ENCODE data around the gene ALOX15.
"Not testable (repeated sequence)": the region's sequence is repeated elsewhere in the genome, so short reads cannot be mapped to it uniquely, and the experiment has no call there.

Gene ALOX15

GRCh38 chr17:4610656-4611055, 30.8 kb downstream of the ALOX15 start:
- DNase-seq = no peak

DNA sequence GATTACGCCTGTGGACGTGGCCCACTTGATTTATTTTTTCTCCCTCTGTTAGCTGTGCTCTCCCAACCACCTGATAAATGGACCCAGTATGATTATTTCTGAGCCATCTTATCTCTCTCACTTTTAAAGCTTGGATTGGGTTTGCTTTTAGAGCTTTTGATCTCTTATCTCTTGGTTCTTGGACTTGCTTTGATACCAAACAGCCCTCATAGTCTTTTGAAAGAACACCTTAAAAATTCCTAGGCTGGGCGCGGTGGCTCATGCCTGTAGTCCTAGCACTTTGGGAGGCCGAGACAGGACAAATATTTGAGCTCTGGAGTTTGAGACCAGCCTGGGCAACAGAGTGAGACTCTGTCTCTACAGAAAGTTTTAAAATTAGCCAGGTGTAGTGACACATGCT, 31.3 kb downstream of the ALOX15 start:
- DNase-seq = peak; percentile 71

GRCh38 chr17:4609761-4610160, 31.7 kb downstream of the ALOX15 start:
- no peak for DNase-seq

GRCh38 chr17:4607773-4608187, 33.7 kb downstream of the ALOX15 start:
- no peak for DNase-seq

DNA sequence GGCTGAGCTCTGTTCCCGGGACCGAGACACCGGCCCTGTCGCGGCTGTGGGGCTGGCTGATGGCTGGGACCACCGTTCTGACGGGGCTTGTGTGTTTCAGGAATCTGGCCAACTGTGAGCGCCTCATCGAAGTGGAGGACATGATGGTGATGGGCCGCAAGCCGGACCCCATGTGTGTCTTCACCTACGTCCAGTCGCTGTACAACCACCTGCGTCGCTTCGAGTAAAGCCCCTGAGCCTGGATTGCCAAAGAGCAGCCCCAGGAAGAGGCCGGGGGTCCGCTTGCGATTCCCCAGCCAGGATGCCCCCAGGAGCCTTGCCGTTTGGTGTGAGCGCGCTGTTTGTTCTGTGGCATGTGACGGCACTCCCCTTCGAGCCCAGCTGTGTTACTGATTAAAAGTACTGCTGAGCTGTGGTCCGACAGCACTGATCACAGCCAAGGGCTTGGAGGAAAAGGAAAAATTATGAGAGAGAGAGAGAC, 34.2 kb downstream of the ALOX15 start:
- no peak for DNase-seq

DNA sequence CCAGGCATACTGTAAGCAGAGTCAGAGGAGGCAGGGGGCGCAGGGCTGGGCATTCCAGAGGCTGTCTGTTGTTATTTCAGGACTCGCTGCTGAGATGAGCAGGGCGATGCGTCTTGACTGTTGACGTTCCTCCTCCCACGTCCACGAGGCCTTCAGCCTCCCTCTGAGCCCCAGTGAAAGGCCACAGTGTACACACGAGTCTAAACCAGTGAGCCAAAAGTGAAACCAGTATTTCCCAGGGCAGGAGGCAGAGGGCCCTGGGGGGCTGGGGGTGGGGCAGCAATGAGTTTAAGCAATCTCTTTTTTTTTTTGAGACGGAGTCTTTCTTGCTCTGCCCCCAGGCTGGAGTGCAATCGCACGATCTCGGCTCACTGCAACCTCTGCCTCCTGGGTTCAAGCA, 35.7 kb downstream of the ALOX15 start:
- peak; percentile 65 for DNase-seq

DNA sequence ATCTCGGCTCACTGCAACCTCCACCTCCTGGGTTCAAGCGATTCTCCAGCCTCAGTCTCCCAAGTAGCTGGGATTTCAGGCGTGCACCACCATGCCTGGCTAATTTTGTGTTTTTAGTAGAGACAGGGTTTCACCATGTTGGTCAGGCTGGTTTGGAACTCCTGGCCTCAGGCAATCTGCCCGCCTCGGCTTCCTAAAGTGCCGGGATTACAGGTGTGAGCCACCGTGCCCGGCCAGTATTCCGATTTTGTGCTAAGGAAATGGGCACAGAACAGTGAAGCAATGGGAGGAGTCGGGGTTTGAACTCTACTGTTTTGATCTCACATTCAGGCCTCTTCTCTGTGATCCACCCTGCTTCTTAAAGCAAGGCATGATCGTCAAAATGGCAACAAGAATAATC, 36.7 kb downstream of the ALOX15 start:
- not testable (repeated sequence) for DNase-seq

DNA sequence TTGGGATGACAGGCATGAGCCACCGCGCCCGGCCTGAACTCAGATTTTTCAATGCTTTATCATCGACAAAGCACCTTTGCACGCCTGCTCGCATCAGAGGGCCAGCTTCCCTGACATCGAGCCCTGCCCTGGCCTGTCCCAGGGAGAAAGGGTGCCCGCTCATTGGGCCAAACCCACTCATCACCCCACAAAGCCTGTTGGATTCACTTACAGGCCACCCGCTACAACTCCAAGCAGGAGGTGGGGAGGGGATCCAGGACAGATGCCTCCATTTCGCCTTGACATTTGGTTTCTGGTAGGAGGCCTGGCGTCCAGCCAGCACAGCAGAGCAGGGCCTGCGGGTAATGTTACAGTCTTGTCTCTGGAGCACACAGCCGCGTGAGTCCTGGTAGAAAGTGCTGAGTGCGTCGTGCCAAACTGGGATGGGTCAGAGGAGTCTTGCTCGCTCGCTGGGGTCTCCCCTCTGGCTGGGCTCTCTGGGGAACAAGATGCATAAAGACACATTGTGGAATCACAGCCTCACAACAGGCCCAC, 37.3 kb downstream of the ALOX15 start:
- DNase-seq = peak; percentile 61

DNA sequence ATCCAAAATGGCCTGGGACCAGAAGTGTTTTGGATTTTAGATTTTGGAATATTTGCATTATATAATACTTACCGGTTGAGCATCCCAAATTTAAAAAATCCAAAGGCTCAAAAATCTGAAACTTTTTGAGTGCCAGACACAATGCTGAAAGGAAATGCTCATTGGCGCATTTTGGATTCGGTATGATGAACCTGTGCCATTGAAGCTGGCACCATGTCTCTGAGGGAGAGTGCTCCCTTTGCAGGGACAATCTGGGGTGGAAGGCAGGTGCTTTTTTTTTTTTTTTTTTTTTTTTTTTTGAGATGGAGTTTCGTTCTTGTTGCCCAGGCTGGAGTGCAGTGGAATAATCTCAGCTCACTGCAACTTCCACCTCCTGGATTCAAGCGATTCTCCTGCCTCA, 39.4 kb downstream of the ALOX15 start:
- no peak for DNase-seq

DNA sequence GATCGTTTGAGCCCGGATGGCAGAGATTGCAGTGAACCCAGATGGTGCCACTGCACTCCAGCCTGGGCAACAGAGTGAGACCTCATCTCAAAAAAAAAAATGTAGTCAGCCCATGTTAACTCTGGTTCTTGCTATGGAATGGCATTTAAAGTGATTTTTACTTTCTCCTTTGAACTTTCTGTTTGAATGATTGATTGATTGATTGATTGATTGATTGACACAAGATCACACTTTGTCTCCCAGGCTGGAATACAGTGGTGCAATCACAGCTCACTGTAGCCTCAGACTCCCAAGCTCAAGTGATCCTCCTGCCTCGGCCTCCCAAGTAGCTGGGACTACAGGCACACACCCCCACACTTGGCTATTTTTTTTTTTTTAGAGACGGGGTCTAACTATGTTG, 40.2 kb downstream of the ALOX15 start:
- no peak for DNase-seq

DNA sequence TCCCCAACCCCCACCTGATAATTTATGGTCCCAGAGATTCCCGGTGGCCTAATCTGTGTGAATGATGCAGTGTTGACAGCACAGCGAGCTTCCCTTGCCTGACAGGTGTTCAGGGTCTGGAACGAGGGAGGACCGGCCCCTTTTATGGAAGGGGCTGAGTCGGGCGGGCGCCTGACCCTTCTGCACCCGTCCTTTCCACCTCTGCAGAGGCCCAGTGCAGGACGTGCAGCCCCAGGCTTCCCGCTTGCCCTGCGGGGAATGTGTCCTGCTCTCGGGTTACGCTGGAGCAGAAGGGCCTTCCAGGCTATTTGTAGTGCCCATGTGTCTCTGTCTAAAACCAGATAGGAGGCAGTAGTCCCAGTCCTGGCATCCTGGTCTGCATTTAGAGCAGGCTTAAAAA, 40.9 kb downstream of the ALOX15 start:
- peak; percentile 96 for DNase-seq

DNA sequence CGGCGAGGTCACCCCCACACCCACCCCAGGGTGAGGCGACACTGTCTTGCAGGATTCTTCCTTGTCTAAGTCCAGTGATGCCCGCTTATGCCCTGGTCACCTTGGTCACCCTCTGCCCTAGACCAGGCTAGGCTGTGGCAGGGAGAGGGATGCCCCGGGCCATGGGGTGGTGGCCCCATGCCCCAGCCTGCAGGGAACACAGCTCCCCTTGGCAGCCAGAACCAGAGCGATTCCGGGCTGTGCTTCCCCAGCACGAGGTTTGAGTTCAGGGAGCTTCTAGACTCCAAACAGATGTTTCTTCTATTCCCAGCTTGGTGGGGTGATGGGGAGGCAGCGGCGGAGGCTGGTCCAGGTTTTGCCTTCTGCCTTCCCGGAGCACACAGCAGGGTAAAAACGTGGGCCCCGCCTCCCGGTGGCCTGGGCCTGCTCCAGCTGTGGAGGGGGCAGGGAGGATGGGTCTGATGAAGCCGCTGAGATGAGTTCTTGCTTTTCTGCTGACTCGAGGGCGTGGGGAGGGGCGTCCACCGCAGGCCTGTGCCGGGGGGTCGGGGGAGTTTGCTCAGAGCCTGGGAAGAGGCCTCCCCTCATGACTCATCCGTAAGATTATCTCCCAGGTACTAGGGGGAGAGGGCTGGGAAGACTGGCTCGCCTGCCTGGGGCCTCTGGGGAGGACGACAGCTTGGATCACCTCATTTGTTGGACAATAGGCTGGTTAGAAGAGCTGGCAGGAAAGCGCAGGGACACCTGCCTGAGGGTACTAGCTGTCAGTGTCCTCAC, 41.8 kb downstream of the ALOX15 start:
- DNase-seq = peak; percentile 100

GRCh38 chr17:4598776-4599504, 42.5 kb downstream of the ALOX15 start:
- peak; percentile 92 for DNase-seq

GRCh38 chr17:4597975-4598374, 43.5 kb downstream of the ALOX15 start:
- DNase-seq = peak; percentile 67

GRCh38 chr17:4596636-4597380, 44.7 kb downstream of the ALOX15 start:
- DNase-seq = no peak

DNA sequence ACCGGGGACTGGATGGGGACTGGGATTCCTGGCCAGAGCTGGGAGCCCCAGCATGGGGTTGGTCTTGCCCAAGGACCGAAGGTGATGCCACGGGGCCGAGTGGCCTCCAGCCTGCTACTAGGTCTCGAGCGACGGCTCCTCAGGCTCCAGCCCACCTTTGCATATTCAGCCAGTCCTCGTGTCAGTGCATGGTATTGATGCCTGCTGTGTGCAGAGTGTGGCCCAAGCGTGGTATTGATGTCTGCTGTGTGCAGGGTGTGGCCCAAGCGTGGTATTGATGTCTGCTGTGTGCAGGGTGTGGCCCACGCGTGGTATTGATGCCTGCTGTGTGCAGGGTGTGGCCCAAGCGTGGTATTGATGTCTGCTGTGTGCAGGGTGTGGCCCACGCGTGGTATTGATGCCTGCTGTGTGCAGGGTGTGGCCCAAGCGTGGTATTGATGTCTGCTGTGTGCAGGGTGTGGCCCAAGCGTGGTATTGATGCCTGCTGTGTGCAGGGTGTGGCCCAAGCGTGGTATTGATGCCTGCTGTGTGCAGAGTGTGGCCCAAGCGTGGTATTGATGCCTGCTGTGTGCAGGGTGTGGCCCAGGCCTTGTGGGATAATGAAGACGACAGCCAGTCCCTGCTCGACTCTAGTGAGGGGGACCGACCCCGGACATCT, 45.7 kb downstream of the ALOX15 start:
- not testable (repeated sequence) for DNase-seq

GRCh38 chr17:4594931-4595684, 46.4 kb downstream of the ALOX15 start:
- peak; percentile 84 for DNase-seq

DNA sequence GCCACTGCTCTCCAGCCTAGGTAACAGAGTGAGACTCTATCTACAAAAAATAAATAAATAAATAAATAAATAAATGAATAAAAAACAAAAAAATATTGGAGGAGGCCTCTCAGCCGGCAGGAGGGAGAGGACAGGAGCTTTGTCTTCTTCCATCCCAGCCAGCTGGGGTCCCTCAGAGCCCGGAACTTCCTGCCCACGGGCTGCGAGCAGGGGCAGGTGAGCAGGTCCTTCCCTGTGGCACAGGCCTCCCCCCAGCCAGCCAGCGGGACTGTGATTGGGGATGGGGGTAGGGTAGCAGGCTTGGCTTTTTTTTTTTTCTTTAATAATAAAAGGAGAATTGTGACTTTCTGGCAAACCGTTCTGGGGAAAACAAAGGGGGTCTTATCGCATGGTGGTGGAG, 47.1 kb downstream of the ALOX15 start:
- DNase-seq = no peak

DNA sequence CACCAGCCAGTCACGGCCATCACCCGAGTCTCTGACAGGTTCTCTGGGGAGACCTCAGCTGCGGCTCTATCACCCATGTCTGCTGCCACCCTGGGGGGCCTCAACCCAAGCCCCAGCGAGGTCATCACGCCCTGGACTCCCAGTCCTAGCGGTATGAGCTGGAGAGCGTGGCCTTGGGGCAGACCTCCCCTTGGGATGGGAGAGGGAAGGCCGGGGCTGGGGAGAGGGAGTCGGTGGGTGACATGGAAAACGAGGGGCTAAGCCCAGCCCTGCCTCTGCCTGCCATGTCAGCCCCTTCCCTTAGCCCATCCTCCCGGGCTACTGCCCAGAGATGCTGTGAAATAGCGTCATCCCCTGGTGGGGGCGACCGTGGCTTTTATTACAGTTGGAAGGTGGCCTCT, 48.5 kb downstream of the ALOX15 start:
- no peak for DNase-seq

GRCh38 chr17:4592240-4593005, 49.1 kb downstream of the ALOX15 start:
- no peak for DNase-seq

DNA sequence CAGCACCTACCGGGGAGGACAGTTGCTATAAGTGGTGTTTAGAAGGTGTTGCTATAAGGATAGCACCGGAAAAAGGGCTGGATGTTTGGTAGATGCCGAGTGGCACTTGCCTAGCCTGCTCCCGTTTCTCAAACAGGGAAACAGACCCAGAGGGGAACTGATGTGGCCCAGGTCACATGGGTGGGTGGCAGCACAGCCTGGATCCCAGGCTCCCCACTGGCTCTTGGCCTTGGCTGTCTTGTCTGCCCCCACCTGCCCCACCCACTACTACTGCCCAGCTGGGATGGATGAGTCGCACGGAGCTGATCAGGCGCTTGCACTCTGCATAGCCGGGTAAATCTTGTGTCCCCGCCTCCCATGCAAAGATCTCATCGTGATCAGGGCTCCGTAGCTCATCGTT, 49.9 kb downstream of the ALOX15 start:
- peak; percentile 86 for DNase-seq
